Endothelial cell of umbilical vein (primary cell): Measurements from ENCODE around the gene PTGES3.

Source experiments
- EZH2 ChIP-seq: IDR thresholded peaks from 2 replicates; pipeline ENCODE4 v1.6.1; 2012; ENCODE audit warnings: borderline replicate concordance, low read depth, mild to moderate bottlenecking, moderate library complexity, low read length, inconsistent platforms; ENCODE audit not compliant: severe bottlenecking
- MYC ChIP-seq: IDR thresholded peaks from one replicate; pipeline ENCODE4 v1.6.1; 2011; ENCODE audit warnings: mild to moderate bottlenecking, low read depth, low read length
- POLR2A ChIP-seq: IDR thresholded peaks from 2 replicates; pipeline ENCODE4 v1.6.1; 2012; ENCODE audit warnings: low read depth, mild to moderate bottlenecking, control low read depth, low read length
- POLR2AphosphoS5 ChIP-seq: IDR thresholded peaks from 2 replicates; pipeline ENCODE4 v1.6.1; 2012; ENCODE audit warnings: low read depth, mild to moderate bottlenecking, control low read depth, low read length, moderate library complexity; ENCODE audit not compliant: insufficient read depth
- TF ChIP-seq, protein P1 (sequence below): IDR thresholded peaks from 2 replicates; pipeline ENCODE4 v1.6.1; 2011; ENCODE audit not compliant: insufficient read depth, insufficient read length
- TF ChIP-seq, protein P2 (sequence below), 2 donors: IDR thresholded peaks; 1 replicate in 1 of 2; 2 replicates in 1 of 2; pipeline ENCODE4 v1.5.1; 2011; ENCODE audit warnings: low read length in 2 of 2, mild to moderate bottlenecking in 2 of 2, moderate library complexity in 2 of 2, control low read depth in 1 of 2, inconsistent platforms in 1 of 2, low read depth in 1 of 2; ENCODE audit not compliant: insufficient read depth in 1 of 2; ENCODE audit errors: extremely low read depth in 1 of 2

DNA sequence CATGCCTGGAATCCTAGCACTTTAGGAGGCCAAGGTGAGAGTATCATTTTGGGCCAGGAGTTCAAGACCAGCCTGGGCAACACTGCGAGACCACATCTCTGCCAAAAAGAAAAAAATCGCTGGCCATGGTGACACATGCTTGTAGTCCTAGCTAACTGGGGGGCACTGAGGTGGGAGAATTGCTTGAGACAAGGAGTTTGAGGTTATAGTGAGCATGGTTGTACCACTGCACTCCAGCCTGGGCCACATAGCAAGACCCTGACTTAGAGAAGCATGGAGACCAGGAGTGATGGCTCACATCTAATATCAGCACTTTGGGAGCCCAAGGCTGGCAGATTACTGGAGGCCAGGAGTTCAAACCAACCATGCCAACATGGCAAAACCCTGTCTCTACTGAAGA lies 9.2 kb downstream of the PTGES3 start:
- TF ChIP-seq, protein P1, sequence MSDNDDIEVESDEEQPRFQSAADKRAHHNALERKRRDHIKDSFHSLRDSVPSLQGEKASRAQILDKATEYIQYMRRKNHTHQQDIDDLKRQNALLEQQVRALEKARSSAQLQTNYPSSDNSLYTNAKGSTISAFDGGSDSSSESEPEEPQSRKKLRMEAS, result no peak
- TF ChIP-seq, protein P2, sequence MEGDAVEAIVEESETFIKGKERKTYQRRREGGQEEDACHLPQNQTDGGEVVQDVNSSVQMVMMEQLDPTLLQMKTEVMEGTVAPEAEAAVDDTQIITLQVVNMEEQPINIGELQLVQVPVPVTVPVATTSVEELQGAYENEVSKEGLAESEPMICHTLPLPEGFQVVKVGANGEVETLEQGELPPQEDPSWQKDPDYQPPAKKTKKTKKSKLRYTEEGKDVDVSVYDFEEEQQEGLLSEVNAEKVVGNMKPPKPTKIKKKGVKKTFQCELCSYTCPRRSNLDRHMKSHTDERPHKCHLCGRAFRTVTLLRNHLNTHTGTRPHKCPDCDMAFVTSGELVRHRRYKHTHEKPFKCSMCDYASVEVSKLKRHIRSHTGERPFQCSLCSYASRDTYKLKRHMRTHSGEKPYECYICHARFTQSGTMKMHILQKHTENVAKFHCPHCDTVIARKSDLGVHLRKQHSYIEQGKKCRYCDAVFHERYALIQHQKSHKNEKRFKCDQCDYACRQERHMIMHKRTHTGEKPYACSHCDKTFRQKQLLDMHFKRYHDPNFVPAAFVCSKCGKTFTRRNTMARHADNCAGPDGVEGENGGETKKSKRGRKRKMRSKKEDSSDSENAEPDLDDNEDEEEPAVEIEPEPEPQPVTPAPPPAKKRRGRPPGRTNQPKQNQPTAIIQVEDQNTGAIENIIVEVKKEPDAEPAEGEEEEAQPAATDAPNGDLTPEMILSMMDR (IDR thresholded peaks at IDR 0.05; ENCODE audit: extremely low read depth in 1 of 2, insufficient read depth in 1 of 2, low read depth in 1 of 2, low read length in 2 of 2), result no peak
- TF ChIP-seq EZH2, result no peak
- TF ChIP-seq POLR2AphosphoS5, result no peak
- TF ChIP-seq POLR2A, result no peak
- TF ChIP-seq MYC, result no peak
